WERI-Rb-1 (cell line): ENCODE measurements around the gene SLC25A19.

Source experiments
- DNase-seq: peaks from one replicate; pipeline ENCODE4 v3.0.0-alpha.2; 2020
- H3K27ac ChIP-seq: fragments of 250-450 bp; sonication (Bioruptor Pico); 2 replicates; pipeline ENCODE4 v1.5.1; 2020; ENCODE audit warnings: mild to moderate bottlenecking, moderate library complexity
- H3K27me3 ChIP-seq: fragments of 250-450 bp; sonication (Bioruptor Pico); 2 replicates; pipeline ENCODE4 v1.5.1; 2021; ENCODE audit warnings: mild to moderate bottlenecking, low read depth, moderate library complexity; ENCODE audit not compliant: insufficient read depth, severe bottlenecking
- H3K36me3 ChIP-seq: fragments of 250-450 bp; sonication (Bioruptor Pico); 2 replicates; pipeline ENCODE4 v1.5.1; 2020; ENCODE audit warnings: mild to moderate bottlenecking, moderate library complexity
- H3K4me3 ChIP-seq: 2 replicates; pipeline ENCODE4 v1.5.1; 2011; ENCODE audit warnings: low read depth, mild to moderate bottlenecking, control low read depth, low read length
- H3K9me3 ChIP-seq: fragments of 250-450 bp; sonication (Bioruptor Pico); 2 replicates; pipeline ENCODE4 v1.5.1; 2021; ENCODE audit warnings: mild to moderate bottlenecking, moderate library complexity; ENCODE audit not compliant: severe bottlenecking
- CTCF ChIP-seq: IDR thresholded peaks from 2 replicates; pipeline ENCODE4 v1.5.1; 2011; ENCODE audit warnings: low read depth, mild to moderate bottlenecking, control low read depth, inconsistent platforms, low read length

SLC25A19 gene

GRCh38 chr17:75232786-75233185 is 56.4 kb downstream of the SLC25A19 start:
- no peak for TF ChIP-seq CTCF
- Histone ChIP-seq H3K27me3 (no peaks in the 10 kb centered on the region), H3K9me3 (no peaks in the 10 kb centered on the region), H3K4me3 (no peak overlapping the region), H3K36me3 (peaks cover 96% of the 10 kb centered on the region), H3K27ac (no peak overlapping the region)
- DNase-seq: no peak

GRCh38 chr17:75231741-75232464 is 57.3 kb downstream of the SLC25A19 start:
- no peaks in the 10 kb centered on the region for H3K9me3 ChIP-seq
- H3K27ac ChIP-seq: no peak overlapping the region
- H3K4me3 ChIP-seq: no peak overlapping the region
- TF ChIP-seq CTCF: no peak
- peaks cover 92% of the 10 kb centered on the region for H3K36me3 ChIP-seq
- no peaks in the 10 kb centered on the region for H3K27me3 ChIP-seq
- no peak for DNase-seq

- no peak overlapping the region for H3K4me3 ChIP-seq
- H3K27ac ChIP-seq: no peak overlapping the region
- H3K27me3 ChIP-seq: no peaks in the 10 kb centered on the region
- DNase-seq: no peak
- H3K9me3 ChIP-seq: no peaks in the 10 kb centered on the region
- peaks cover 92% of the 10 kb centered on the region for H3K36me3 ChIP-seq
- TF ChIP-seq CTCF: no peak
Observed at GRCh38 chr17:75231071-75231470, 58.2 kb downstream of the SLC25A19 start.

- Histone ChIP-seq H3K27ac (no peak overlapping the region), H3K36me3 (peaks cover 92% of the 10 kb centered on the region)
Observed at GRCh38 chr17:75228847-75229246, 60.4 kb downstream of the SLC25A19 start.

GRCh38 chr17:75228305-75228704 is 60.9 kb downstream of the SLC25A19 start:
- DNase-seq: no peak
- Histone ChIP-seq H3K9me3 (no peaks in the 10 kb centered on the region), H3K27me3 (no peaks in the 10 kb centered on the region), H3K4me3 (no peak overlapping the region), H3K27ac (no peak overlapping the region), H3K36me3 (peaks cover 92% of the 10 kb centered on the region)
- TF ChIP-seq CTCF: no peak

More at GRCh38 chr17:75228847-75229246, 60.4 kb downstream of the SLC25A19 start:
- no peaks in the 10 kb centered on the region for H3K9me3 ChIP-seq
- no peak for TF ChIP-seq CTCF
- DNase-seq: no peak
- H3K27me3 ChIP-seq: no peaks in the 10 kb centered on the region
- no peak overlapping the region for H3K4me3 ChIP-seq

GRCh38 chr17:75227729-75228128 is 61.5 kb downstream of the SLC25A19 start:
- peaks cover 91% of the 10 kb centered on the region for H3K36me3 ChIP-seq
- no peak overlapping the region for H3K4me3 ChIP-seq
- H3K27ac ChIP-seq: no peak overlapping the region
- no peaks in the 10 kb centered on the region for H3K9me3 ChIP-seq
- DNase-seq: no peak
- no peak for TF ChIP-seq CTCF
- H3K27me3 ChIP-seq: no peaks in the 10 kb centered on the region
